Measurements from ENCODE around the gene SLC44A3. TPM values are rescaled to one million over a fixed set of nuclear protein-coding genes. Genes with fewer than 3 reads are reported as not detected.

Gene SLC44A3
- total RNA-seq: 0.32 and 2.1 TPM in 2 replicates

GRCh38 chr1:94819945-94820746, at the start of gene SLC44A3:
Gene SLC44A3 (plus strand): TSS chr1:94820357. CDS start chr1:94820452, 95 bp downstream.

DNA sequence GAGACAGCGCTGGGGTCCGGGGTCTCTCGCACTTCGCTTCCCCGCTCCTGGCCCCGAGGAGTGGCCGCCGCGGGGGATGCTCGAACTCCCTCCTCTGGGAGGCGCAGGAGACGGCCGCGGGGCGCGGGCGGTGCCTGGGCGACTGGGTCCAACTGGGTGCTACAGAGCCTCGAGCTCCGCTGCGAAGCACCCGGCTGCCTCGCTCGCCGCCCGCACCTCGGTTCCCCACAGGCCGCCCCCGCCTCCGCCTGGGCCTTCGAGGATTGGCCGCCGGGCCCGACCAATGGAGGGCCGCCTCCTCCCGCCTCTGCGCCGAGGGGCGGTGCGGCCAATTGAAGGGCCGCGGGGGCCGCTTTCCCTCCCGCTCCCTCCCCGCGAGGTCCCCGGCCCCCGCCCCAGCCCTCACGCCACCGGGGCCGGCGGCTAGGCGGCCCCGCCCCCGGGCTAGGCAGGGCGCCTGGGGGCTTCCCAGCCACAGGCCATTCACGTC, 106.8 kb downstream of the SLC44A3 start, which contains the start of gene CNN3:
Gene CNN3 (minus strand): TSS at position 196 of the 490 bp plus-strand sequence. CDS start 216 bp downstream, outside the sequence.

Other genes with a start within 250 kb of the SLC44A3 start
- 308 and 506 TPM in 2 replicates for gene CNN3, start 106.8 kb downstream of the SLC44A3 start, total RNA-seq

All from bladder microvascular endothelial cell (primary cell).